Fibroblast of skin of right biceps (primary cell): ENCODE results near the gene NPRL2.

Source experiments
- DNase-seq: peaks from one replicate; pipeline ENCODE4 v3.0.0-alpha.2; 2013

NPRL2 gene

DNA sequence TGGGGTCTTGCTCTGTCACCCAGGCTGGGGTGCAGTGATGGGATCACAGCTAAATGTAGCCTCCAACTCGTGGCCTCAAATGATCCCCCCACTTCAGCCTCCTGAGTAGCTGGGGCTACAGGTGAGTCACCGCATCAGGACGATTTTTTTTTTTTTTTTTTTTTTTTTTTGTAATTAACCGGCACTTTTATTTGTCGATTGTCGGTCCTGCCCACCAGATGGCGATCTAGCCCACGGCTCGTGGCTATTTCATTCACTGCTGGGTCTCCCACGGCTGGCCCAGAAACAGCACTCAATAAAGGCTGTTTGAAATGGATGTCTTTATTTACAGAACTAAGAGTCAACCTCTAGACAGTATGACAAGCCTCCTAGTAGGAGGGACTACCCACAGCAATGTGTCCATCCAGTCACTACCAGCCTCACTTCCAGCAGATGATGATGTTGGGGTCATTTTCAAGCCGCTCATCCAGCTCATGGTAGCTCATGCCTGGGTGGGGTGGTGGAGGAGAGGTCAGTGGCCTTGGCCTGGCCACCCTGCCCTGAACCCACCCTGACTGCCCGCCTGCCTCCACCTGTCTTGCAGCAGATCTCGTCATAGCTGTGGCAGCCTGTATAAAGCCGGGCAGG, 3.3 kb downstream of the NPRL2 start:
- DNase-seq: peak; percentile 76

DNA sequence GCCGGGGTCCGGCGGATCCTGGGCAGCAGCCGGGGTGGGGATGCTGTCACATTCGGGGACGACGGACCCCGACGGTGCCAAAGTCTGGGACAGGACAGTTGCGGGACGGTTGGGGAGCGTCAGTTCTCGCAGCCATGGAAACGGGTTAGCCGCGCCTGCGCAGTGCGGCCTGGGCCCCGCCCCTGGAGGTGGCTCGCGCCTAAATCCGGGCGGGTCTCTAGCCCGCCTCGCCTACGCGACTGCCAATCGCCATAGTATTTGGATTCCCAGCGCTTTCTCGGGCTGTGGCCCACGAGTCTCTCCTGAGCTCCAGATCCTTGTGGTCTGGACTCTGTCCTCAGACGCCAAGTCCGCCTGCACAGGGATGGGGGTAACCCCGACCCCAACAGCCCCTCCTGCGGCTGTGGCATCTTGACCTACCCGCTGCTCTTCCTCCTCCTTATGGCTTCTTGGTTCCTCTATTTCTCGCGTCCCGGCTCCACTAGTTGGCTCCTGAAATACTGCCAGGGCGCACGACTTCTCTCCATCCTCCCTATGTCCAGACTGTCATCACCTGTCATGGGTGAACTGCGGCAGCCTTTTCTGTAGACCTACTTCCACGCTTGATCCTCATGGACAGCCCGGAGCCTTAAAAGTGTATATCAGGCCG, 4.9 kb downstream of the NPRL2 start, which contains the start of gene ZMYND10:
Gene ZMYND10, minus strand, starts transcription at position 147 of the 649 bp plus-strand sequence. CDS start 153 bp downstream, outside the sequence.
- peak; percentile 51 for DNase-seq

DNA sequence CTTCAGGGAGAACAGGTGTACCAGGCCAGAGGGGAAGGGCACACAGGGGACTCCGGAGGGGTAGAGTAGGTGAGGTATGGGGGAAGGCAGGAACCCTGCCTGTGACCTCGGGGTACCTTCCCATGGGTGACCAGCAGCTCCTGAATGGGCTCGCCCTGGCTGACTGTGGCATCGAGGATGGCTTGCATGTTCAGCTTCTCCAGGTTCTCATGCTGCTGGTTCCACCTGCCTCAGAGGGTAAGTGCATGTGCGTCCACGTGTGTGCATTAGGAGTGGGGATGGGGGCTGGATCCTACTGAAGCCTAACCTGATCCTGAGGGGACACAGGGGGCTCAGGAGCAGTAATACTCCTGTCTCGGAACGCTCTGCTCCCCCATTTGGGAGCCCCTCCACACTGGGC, 5.6 kb downstream of the NPRL2 start:
- no peak for DNase-seq

DNA sequence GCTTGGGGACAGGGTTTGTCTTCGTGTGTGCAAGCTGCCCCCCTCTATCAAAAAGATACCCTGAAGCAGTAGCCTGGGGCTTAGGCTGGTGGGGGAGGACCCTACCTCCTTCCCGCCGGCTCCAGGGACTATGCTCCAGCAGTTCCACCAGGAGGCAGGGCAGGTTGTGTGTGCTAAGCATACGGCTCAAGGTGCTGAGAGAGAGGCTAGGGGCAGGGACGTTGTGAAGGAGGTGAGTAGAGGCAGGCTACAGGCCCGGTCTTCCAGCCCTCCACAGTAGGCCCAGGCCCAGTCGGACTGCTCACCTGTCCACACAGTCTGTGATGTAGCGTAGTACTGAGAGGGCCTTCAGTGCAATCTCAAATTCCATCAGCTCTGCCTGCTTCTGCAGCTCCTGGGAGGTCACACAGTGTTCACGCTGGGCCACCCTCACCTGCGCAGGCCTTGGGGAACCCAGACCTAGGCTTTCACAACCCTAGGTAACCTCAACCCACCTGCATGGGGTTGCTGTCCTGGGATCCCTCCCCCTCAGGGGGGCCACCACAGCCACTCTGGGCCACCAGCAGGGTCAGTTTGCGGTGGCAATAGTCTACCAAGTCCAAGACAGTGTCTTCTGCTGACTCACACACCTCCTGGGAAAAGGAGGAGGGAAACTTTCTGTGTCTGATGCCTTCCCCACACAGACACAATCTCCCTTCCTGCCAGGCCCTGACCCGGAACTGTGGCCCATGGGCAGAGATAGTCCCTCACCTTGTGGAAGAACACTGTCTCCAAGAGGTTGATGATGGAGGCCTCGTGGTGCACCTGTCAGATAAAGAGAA, 7.6 kb downstream of the NPRL2 start:
- DNase-seq: no peak

DNA sequence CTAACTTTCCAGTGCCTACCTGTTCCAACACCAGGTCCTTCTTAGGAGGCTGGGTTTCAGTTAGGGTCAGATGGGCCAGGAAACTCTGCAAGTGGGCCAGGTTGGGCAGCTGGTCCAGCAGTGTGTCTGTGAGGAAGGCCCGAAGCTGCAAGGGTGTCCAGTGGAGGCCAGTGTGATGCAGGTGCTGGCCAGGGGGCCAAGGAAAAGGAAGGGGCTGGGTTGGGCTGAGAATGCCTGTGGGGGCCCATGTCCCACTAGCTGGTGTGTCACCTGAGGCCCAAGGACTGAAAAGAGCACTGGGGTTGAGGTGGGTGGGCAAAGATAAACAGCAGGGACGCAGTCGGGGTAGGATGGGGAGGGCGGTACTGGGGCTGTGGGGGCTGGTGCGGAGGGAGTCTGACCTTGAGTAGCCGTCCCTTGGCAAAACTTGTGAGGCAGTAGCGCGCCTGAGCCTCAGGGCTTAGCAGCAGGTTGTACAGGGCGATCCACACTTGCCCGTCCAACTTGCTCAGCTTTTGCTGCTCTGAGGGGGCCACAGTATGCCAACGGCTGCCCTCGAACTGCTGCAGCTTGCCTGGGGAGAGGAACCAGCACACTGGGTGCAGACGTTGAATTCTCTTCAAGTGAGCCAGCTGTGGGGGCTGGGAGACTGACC, 8.5 kb downstream of the NPRL2 start:
- DNase-seq: no peak

DNA sequence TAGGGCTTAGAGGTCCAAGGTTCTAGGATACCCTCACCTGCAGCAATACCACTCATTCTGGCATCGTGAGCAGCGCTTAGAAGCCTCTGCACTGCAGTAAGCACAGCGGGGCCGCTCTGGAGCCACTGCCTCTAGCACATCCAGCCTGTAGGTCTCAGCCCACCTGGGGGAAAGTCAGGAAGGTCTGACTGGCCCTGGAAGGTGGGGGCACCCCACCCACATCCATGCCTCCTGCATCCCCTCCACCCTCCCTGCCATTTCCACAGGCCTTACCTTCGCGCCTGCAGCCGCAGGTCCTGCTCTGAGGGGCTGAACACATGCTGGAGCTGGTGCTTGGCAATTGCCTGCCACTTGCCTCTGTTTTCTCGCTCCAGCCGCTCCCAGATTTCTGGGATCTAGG, 9.0 kb downstream of the NPRL2 start:
- DNase-seq: no peak

DNA sequence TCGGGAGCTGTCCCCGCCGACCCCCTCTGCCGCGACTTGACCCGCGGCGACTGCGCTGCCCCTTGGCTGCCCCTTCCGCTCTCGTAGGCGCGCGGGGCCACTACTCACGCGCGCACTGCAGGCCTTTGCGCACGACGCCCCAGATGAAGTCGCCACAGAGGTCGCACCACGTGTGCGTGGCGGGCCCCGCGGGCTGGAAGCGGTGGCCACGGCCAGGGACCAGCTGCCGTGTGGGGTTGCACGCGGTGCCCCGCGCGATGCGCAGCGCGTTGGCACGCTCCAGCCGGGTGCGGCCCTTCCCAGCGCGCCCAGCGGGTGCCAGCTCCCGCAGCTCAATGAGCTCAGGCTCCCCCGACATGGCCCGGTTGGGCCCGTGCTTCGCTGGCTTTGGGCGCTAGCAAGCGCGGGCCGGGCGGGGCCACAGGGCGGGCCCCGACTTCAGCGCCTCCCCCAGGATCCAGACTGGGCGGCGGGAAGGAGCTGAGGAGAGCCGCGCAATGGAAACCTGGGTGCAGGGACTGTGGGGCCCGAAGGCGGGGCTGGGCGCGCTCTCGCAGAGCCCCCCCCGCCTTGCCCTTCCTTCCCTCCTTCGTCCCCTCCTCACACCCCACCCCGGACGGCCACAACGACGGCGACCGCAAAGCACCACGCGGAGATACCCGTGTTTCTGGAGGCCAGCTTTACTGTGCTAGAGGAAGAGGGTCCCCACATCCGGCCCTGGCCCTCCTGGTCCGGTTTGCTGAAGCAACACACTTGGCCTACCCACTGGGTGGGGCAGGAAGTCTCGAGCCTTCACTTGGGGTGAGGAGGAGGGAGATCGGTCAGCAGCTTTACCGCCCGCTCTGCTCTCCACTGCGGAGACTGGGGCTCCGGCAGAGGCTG, 9.9 kb downstream of the NPRL2 start, which contains the start of gene RASSF1:
Gene RASSF1, minus strand, starts transcription at position 389 of the 882 bp plus-strand sequence. Its CDS starts 31 bp downstream, at position 358.
- peak; percentile 77 for DNase-seq

DNA sequence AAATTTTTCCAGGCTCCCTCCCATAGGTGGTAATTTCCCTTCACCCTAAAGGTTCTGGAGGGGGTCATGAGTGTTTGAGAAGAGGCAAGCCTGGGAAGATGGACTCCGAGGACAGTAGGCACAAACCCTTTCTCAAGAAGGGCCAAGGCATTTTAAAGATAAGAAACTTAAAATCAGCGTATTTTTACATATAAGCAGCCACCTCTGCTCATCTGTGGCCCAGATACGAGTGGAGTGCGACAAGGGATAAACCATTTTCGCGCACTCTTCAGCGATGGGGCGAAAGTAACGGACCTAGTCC, 10.5 kb downstream of the NPRL2 start:
- no peak for DNase-seq

DNA sequence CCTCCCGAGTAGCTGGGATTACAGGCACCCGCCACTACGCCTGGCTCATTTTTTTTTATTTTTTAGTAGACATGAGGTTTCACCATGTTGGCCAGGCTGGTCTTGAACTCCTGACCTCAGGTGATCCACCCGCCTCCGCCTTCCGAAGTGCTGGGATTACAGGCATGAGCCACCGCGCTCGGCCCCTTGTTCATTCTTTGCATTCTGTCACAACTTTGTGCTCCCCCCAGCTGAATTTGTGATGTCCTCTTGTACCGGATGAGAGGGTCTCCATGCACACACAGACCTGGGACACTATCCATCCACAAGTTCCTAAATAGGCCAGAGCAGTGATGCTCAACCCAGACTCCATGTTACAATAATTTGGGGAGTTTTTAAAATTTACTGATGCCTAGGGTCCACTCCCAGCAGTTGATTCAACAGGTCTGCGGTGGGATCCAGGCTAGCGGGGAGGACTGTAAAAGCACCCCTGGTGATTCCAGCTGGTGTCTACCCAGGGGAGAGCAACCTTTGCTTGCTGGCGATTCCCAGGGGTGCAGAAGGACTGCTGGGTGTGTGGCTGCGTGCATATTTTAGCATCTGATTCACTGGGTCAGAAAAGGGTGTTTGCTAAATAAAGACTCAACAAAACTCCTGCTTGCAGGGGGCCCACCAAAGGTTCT, 11.0 kb downstream of the NPRL2 start:
- peak; percentile 78 for DNase-seq

DNA sequence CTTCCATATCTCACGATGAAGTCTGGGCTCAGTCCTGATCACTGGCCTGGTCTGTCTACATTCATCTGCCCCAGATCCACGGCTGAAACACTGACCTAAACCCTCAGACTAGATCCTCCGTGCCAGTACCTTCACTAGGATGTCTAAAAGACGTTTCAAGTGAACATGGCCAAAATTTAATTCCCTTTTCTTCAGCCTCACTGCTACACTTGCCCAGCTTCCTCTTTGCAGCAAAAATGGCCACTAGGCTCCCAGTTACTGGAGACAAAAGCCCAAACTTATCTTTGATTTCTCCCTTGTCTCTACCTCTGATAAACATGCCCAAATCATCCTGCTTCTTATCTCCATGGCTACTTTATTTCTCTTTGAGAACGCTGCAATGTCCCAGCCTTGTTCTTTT, 11.6 kb downstream of the NPRL2 start:
- DNase-seq: no peak

DNA sequence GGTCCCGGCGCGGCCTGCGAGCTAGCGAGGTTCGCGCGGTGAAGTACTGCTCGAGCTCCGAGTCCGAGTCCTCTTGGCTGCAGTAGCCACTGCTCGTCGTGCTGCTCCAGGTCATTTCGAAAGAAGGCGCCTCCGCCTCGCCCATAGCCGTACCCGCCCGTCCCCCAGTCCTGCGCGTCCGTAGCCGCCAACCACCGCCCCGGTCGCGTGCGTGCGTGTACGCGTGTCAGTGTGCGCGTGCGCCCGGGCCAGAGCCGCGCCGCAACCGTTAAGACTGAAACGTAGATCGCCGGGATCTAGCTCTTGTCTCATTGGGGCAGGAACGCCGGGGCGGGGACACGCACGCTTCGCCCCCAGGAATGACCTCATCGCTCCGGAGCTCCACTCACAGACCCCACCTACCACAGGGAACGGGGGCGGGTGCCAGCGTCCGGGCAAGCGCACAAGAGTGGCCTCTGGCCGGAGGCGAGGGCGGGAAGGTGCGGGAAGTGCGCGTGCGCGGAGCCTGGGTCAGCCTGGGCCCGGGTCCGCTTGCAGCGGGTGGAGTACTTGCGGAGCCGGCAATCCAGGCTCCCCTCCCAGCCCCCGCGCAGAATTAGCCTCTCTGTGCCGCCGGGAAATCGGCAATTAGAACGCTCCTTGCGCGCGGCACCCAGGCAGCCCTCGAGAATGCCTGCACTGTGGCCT, 13.3 kb downstream of the NPRL2 start:
- peak; percentile 99 for DNase-seq

DNA sequence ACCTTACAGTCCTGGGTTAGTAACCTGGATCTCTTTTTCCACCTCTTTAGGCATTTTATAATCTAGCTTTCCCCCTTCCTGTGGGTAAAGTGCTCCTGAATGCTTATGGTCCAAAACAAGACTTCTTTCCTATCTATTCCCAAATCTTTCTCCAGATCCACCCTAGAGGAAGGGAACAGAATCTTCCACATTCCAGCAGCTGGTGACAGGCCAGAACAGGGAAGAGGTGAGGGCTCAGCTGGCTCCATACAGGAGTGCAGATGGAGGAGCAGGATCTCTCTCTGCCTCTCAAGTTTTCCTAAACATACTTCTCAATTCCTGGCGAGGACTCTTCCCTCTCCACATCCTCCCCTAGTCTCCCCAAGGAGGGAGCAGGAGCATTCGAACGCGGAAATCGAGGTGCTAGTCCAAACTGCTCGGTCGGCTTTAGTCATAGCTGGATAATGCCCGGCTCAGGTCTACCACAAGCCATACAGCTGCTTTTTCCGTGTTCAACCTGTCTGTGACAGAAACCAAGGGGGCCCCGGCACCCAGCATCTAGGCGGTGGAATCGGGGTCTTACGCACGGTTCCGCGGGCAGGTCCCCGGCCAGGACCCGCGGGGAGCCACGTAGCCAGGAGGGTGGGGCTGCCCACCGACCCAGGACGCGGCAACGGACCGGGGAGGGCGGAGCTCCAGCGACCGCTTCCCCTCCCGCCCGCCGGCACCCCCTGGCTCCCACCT, 14.0 kb downstream of the NPRL2 start:
- peak; percentile 31 for DNase-seq

DNA sequence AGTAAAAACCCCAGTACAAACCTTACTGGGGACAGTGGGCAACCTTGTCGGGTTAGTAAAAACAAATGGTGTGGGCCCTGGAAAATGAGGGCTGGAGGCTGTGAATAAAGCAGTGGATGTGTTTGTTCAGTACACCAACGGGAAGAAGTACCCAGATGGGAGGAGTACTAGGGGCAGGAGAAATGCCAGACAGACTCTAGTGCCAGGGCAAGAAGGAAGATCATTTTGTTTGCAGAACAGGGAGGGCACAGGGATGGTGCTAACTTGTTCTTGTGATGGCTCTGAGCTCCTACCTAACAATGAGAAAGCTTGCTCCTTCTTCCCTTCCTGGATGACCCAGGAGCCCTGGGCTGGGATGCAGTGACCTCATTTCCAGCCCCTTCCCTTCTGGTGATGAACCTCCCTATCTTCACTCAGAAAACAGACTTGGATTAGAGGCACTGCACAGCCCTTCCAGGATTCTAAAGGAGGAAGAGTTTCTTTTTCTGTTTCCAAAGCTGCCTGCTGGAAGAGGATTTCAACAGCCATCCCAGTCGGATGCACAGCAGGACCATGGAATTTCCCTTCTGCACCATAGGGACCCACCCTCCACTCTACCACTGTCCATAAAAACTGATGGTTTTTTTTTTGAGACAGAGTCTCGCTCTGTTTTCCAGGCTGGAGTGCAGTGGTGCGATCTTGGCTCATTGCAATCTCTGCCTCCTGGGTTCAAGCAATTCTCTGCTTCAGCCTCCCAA, 16.1 kb downstream of the NPRL2 start:
- no peak for DNase-seq

DNA sequence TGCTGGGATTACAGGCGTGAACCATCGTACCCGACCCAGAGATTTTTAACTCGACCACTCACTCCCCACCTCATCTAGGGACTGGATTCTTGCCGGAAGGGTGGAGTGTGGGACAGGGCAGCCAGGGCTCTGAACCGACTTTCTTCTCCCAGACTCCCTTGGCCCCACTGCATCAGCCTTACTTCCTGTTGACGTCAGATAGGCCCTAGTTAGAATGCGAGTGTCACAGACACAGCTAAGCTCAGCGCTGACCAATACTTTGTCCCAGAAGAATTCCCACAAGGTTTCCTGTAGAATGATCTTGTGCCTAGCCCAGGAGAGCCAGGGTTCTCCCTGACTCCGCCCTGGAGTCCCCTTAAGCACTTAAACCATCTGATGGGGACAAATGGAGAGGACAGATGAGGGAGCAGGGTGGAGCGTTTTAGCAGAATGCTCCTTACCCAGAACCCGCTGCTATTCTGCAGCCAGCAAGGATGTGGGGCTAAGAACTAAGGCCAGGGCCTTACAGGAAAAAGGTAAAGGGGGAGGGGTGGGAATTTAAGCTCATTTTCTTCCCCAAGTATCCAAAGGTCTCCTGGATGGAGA, 16.7 kb downstream of the NPRL2 start:
- peak; percentile 55 for DNase-seq

DNA sequence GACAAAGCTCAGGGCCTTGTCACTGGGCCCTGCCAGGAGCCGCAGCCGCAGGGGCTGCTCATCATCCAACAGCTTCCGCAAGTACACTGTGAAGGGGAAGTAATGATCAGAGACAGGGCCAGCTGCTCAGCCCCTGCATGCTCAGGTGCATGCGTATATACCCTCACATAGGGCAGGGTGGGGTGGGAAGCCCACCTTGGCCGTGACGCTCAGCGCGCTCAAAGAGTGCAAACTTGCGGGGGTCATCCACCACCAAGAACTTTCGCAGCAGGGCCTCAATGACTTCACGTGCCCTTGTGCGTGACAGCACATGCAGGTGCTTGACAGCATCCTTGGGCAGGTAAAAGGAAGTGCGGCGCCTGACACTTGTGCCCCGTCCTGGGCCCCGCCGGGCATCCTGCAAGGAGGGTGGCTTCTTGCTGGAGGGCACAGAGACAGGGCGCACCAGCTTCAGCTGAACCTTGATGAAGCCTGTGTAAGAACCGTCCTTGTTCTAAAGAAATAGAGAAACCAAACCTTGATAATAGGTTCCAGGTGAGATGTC, 19.1 kb downstream of the NPRL2 start:
- DNase-seq: no peak

DNA sequence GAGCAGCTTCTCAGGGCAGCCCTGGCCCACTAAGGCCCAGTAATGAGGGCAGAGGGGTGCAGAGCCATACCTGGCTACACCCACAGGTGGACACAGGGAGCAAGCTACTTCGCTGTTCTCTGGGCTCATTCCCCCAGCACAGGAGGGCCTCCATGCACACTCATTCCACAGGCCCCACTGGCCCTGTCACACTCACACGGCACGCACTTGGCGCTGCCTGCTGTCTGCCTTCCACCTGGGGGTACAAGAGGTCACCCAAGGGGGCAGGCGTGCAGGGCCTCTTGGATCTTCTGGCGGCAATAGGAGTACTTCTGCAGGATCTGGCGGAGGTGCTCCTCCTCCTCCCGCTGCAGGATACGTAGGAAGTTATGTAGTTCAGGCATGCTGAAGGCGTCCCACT, 20.2 kb downstream of the NPRL2 start:
- no peak for DNase-seq

DNA sequence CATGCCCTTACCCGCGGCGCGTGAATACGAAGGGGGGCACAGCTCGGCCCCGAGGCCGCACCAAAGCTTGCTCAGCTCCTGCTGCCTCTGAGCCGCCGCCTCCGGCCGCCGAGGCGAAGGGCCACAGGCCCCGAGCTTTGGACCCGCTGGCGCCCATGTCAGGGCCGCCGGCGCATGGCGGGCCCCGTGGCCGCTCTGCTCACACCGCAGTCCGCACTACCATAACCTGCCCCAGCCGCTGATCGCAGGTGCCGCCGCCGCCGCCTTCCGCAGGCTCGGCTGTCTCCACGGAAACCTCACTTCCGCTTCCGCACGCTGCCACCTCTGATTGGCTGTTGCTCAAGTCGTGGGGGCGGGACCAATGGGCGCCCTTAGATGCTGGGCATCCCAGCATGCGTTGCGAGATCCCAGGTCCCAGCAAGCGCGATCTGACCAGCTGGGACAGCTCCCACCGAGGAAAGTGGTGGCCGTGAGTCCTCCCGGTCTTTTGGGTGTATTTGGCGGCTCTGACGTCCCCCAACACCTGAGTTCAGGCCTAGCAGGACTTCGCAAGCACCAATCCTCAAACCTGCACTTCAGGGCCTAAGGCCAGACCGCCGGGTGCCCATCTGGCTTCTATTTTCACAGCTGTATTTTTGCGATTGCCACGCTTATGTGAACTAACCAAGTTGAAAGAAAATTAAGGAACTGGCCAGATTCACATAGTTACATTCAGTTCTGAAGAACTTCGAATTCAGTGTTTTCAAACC, 22.5 kb downstream of the NPRL2 start, which contains the start of gene TUSC2:
Gene TUSC2, minus strand, starts transcription at position 281 of the 749 bp plus-strand sequence. Its CDS starts 124 bp downstream, at position 157.
- DNase-seq: peak; percentile 94

DNA sequence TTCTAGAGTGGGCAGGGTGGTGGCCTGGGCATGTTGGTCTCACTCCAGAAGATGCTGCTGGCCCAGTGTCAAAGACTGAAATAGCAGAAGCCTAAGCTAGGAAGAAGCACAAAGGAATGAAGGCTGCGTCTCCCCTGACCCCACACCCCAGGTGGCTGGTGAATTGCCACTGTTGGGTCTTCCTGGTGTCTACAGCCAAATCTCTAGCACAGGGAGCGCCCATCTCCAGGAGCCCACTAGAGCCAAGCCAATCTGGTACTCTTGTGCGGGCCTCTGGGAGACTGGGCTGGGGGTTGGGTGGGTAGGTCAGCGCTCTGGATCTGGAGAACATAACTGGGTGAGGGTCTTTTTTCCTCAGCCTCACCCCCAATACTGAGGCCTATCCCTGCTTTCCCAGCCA, 23.4 kb downstream of the NPRL2 start:
- no peak for DNase-seq
